K562 (cell line): ENCODE measurements around the gene SEC22C. TPM values are rescaled to one million over a fixed set of nuclear protein-coding genes. Genes with fewer than 3 reads are reported as not detected.

Source experiments
- AFF4 ChIP-seq: sonication (generic); formaldehyde crosslinking; IDR thresholded peaks from 2 replicates; pipeline ENCODE4 v1.8.0; 2023; ENCODE audit warnings: mild to moderate bottlenecking, missing genetic modification reagents
- KDM5B ChIP-seq: fragments of 200-600 bp; sonication (generic); IDR thresholded peaks from 2 replicates; pipeline ENCODE4 v1.6.1; 2012; ENCODE audit warnings: low read depth, mild to moderate bottlenecking, moderate library complexity, low read length, control low read depth, inconsistent platforms; ENCODE audit not compliant: insufficient replicate concordance
- RHOXF2B ChIP-seq: fragments of 250-450 bp; sonication (Bioruptor Pico); conservative IDR thresholded peaks from 2 replicates; pipeline ENCODE4 v1.5.1; 2021
- ZBTB33 ChIP-seq: sonication (generic); formaldehyde crosslinking; IDR thresholded peaks from 2 replicates; pipeline ENCODE4 v1.8.1; 2023; ENCODE audit warnings: mild to moderate bottlenecking, missing genetic modification reagents
- ZNF239 ChIP-seq: fragments of 250-450 bp; sonication (Bioruptor Pico); IDR thresholded peaks from 2 replicates; pipeline ENCODE4 v1.4.0; 2020; ENCODE audit warnings: mild to moderate bottlenecking
- polyA plus RNA-seq, 8 experiments: library from polyadenylated mRNA; depleted of rRNA in 4 of 8; stranded (reverse) in 5 of 8; unstranded in 3 of 8; fragments of >200 nt; fragmentation: Nextera tagmentation in 2 of 8; fragmentation: Illumina TruSeq in 1 of 8; extraction: Ambion mirVana in 2 of 8; extraction: Trizol in 1 of 8; gene quantifications; 2 replicates each; pipeline versions ENCODE4 v1.2.1 to v1.2.3, GENCODE V29; 2011 to 2014; ENCODE audit warnings: inconsistent platforms in 1 of 8, missing spikeins in 1 of 8
- total RNA-seq, 7 experiments: library from RNA; depleted of rRNA in 6 of 7; stranded (reverse); fragments of >200 nt in 6 of 7; fragmentation: Illumina TruSeq in 2 of 7; extraction: Trizol in 2 of 7; gene quantifications; 2 replicates each; pipeline versions ENCODE4 v1.2.1 to v1.2.3, GENCODE V29; 2011 to 2021; ENCODE audit warnings: low replicate concordance in 1 of 7

Gene SEC22C
- total and polyA plus RNA-seq, 9 of the 15 experiments (the other 6 are each of a cell fraction or from before 2014, with no cell fraction given): 35.6 to 68.4 (median 50.7) TPM

GRCh38 chr3:42533161-42533897 lies 48.4 kb downstream of the SEC22C start (continued):
- TF ChIP-seq ZBTB33 (CRISPR knock-in tag) (no peak), RHOXF2B (CRISPR knock-in tag) (no peak), AFF4 (CRISPR knock-in tag) (no peak), KDM5B (no peak), ZNF239 (no peak)
